GM21528 (cell line): Measurements from ENCODE around the gene AOPEP.
"Not testable (repeated sequence)": the region's sequence is repeated elsewhere in the genome, so short reads cannot be mapped to it uniquely, and the experiment has no call there.

ENCODE experiments used
- ATAC-seq: cut with Tn5 transposase; IDR thresholded peaks from one replicate; pipeline ENCODE4 v1.9.1; 2021; ENCODE audit warnings: mild to moderate bottlenecking, moderate library complexity; ENCODE audit not compliant: unreplicated experiment, low FRiP score

Gene AOPEP

GRCh38 chr9:94811074-94811473, 84.6 kb downstream of the AOPEP start:
- no peak for ATAC-seq

- ATAC-seq = no peak
These were observed 85.8 kb downstream of the AOPEP start for GRCh38 chr9:94812343-94812742.

GRCh38 chr9:94813379-94813778, 86.9 kb downstream of the AOPEP start:
- no peak for ATAC-seq

- ATAC-seq = no peak
These were observed 91.0 kb downstream of the AOPEP start for GRCh38 chr9:94817291-94818177.

- ATAC-seq = no peak
These were observed 91.7 kb downstream of the AOPEP start for GRCh38 chr9:94818178-94818541.

GRCh38 chr9:94819161-94819687, 92.7 kb downstream of the AOPEP start:
- no peak for ATAC-seq

- no peak for ATAC-seq
These were observed 94.8 kb downstream of the AOPEP start for GRCh38 chr9:94821098-94821887.

GRCh38 chr9:94822273-94822672, 95.8 kb downstream of the AOPEP start:
- ATAC-seq = no peak

- no peak for ATAC-seq
These were observed 97.2 kb downstream of the AOPEP start for GRCh38 chr9:94823710-94824109.

GRCh38 chr9:94824411-94824810, 97.9 kb downstream of the AOPEP start:
- ATAC-seq = no peak

- no peak for ATAC-seq
These were observed 98.6 kb downstream of the AOPEP start for GRCh38 chr9:94824913-94825610.

GRCh38 chr9:94825611-94825958, 99.1 kb downstream of the AOPEP start:
- ATAC-seq = no peak

- no peak for ATAC-seq
These were observed 99.5 kb downstream of the AOPEP start for GRCh38 chr9:94826044-94826443.

- ATAC-seq = no peak
These were observed 100.3 kb downstream of the AOPEP start for GRCh38 chr9:94826644-94827410.

- ATAC-seq = no peak
These were observed 101.2 kb downstream of the AOPEP start for GRCh38 chr9:94827584-94828304.

GRCh38 chr9:94829380-94830070, 103.0 kb downstream of the AOPEP start:
- ATAC-seq = no peak

GRCh38 chr9:94830071-94830604, 103.6 kb downstream of the AOPEP start:
- not testable (repeated sequence) for ATAC-seq

- no peak for ATAC-seq
These were observed 107.3 kb downstream of the AOPEP start for GRCh38 chr9:94833802-94834201.

GRCh38 chr9:94837404-94837803, 110.9 kb downstream of the AOPEP start:
- no peak for ATAC-seq
